ENCODE measurements around the gene PGLYRP2.
"Not testable (repeated sequence)": the region's sequence is repeated elsewhere in the genome, so short reads cannot be mapped to it uniquely, and the experiment has no call there.

PGLYRP2 gene

GRCh38 chr19:15487038-15487437 lies 7.7 kb upstream of the PGLYRP2 start:
- DNase-seq, result no peak
- H3K4me2 ChIP-seq (ENCODE audit: low read depth, low read length), result no peak overlapping the region
- no peaks in the 10 kb centered on the region for H3F3A ChIP-seq (ENCODE audit: insufficient read depth, low read length)
- no peaks in the 10 kb centered on the region for H3K36me3 ChIP-seq (replicated peaks; ENCODE audit: insufficient read depth, low read length)
- H4K20me1 ChIP-seq (ENCODE audit: insufficient read depth, low read length), result no peaks in the 10 kb centered on the region
- no peaks in the 10 kb centered on the region for H3K79me2 ChIP-seq (ENCODE audit: low read length)
- no peaks in the 10 kb centered on the region for H3K9me2 ChIP-seq (replicated peaks; ENCODE audit: insufficient read depth, low read length)
- H2AFZ ChIP-seq (ENCODE audit: low read length), result no peak overlapping the region
- TF ChIP-seq EZH2phosphoT487 (IDR thresholded peaks at IDR 0.05; ENCODE audit: low read length), result no peak
- TF ChIP-seq CTCF (IDR thresholded peaks at IDR 0.05; ENCODE audit: low read length), result no peak
- TF ChIP-seq EZH2 (optimal IDR thresholded peaks at IDR 0.05; ENCODE audit: low read depth, low read length), result no peak
- H3K27ac ChIP-seq (ENCODE audit: low read length), result no peak overlapping the region
- no peak overlapping the region for H3K4me3 ChIP-seq (ENCODE audit: low read length)
- H3K4me1 ChIP-seq (ENCODE audit: low read length), result no peaks in the 10 kb centered on the region
- H3K9ac ChIP-seq (ENCODE audit: low read length), result no peak overlapping the region
- no peaks in the 10 kb centered on the region for H3K27me3 ChIP-seq (replicated peaks; ENCODE audit: insufficient read depth, low read length)
- H3K9me3 ChIP-seq (replicated peaks; ENCODE audit: insufficient read depth, low read length), result no peaks in the 10 kb centered on the region

- not testable (repeated sequence) for H3K9me3 ChIP-seq (replicated peaks; ENCODE audit: insufficient read depth, low read length); H3K27me3 ChIP-seq (replicated peaks; ENCODE audit: insufficient read depth, low read length); H3K9ac ChIP-seq (ENCODE audit: low read length); H3K4me2 ChIP-seq (ENCODE audit: low read depth, low read length); H2AFZ ChIP-seq (ENCODE audit: low read length); H3K27ac ChIP-seq (ENCODE audit: low read length); H4K20me1 ChIP-seq (ENCODE audit: insufficient read depth, low read length); H3F3A ChIP-seq (ENCODE audit: insufficient read depth, low read length); DNase-seq; H3K36me3 ChIP-seq (replicated peaks; ENCODE audit: insufficient read depth, low read length); H3K79me2 ChIP-seq (ENCODE audit: low read length); H3K4me1 ChIP-seq (ENCODE audit: low read length); H3K4me3 ChIP-seq (ENCODE audit: low read length); H3K9me2 ChIP-seq (replicated peaks; ENCODE audit: insufficient read depth, low read length)
Measured at GRCh38 chr19:15485768-15486167, 6.5 kb upstream of the PGLYRP2 start.

GRCh38 chr19:15480996-15481395 lies 1.7 kb upstream of the PGLYRP2 start:
- H3K9me3 ChIP-seq (replicated peaks; ENCODE audit: insufficient read depth, low read length); DNase-seq; H3K79me2 ChIP-seq (ENCODE audit: low read length); H3K27me3 ChIP-seq (replicated peaks; ENCODE audit: insufficient read depth, low read length); H4K20me1 ChIP-seq (ENCODE audit: insufficient read depth, low read length); H3K4me3 ChIP-seq (ENCODE audit: low read length); H3K9me2 ChIP-seq (replicated peaks; ENCODE audit: insufficient read depth, low read length); H3F3A ChIP-seq (ENCODE audit: insufficient read depth, low read length); H3K9ac ChIP-seq (ENCODE audit: low read length); H3K4me2 ChIP-seq (ENCODE audit: low read depth, low read length); H3K27ac ChIP-seq (ENCODE audit: low read length); H3K36me3 ChIP-seq (replicated peaks; ENCODE audit: insufficient read depth, low read length); H3K4me1 ChIP-seq (ENCODE audit: low read length); H2AFZ ChIP-seq (ENCODE audit: low read length): not testable (repeated sequence)

- no peak overlapping the region for H3K4me2 ChIP-seq (ENCODE audit: low read depth, low read length)
- no peak overlapping the region for H2AFZ ChIP-seq (ENCODE audit: low read length)
- no peak for DNase-seq
- no peaks in the 10 kb centered on the region for H3K36me3 ChIP-seq (replicated peaks; ENCODE audit: insufficient read depth, low read length)
- H3K79me2 ChIP-seq (ENCODE audit: low read length), result no peaks in the 10 kb centered on the region
- no peaks in the 10 kb centered on the region for H3K9me2 ChIP-seq (replicated peaks; ENCODE audit: insufficient read depth, low read length)
- H3K27me3 ChIP-seq (replicated peaks; ENCODE audit: insufficient read depth, low read length), result no peaks in the 10 kb centered on the region
- H3K9me3 ChIP-seq (replicated peaks; ENCODE audit: insufficient read depth, low read length), result no peaks in the 10 kb centered on the region
- H3K27ac ChIP-seq (ENCODE audit: low read length), result no peak overlapping the region
- TF ChIP-seq EZH2phosphoT487 (IDR thresholded peaks at IDR 0.05; ENCODE audit: low read length) (no peak), CTCF (IDR thresholded peaks at IDR 0.05; ENCODE audit: low read length) (no peak), EZH2 (optimal IDR thresholded peaks at IDR 0.05; ENCODE audit: low read depth, low read length) (no peak)
- H3K9ac ChIP-seq (ENCODE audit: low read length), result no peak overlapping the region
- no peak overlapping the region for H3K4me3 ChIP-seq (ENCODE audit: low read length)
- no peaks in the 10 kb centered on the region for H4K20me1 ChIP-seq (ENCODE audit: insufficient read depth, low read length)
- H3F3A ChIP-seq (ENCODE audit: insufficient read depth, low read length), result no peaks in the 10 kb centered on the region
- H3K4me1 ChIP-seq (ENCODE audit: low read length), result no peaks in the 10 kb centered on the region
Measured at GRCh38 chr19:15476325-15476724, 3.0 kb downstream of the PGLYRP2 start.

Measured in MM.1S (cell line).